ENCODE data around the gene CHRNA10.

GRCh38 chr11:3642071-3642951 is 28.9 kb downstream of the CHRNA10 start:
- TF ChIP-seq SMC3 (conservative IDR thresholded peaks at IDR 0.05; ENCODE audit: poor library complexity): no peak
- no peak for TF ChIP-seq CTCF (IDR thresholded peaks at IDR 0.05; ENCODE audit: poor library complexity, severe bottlenecking)
